Mucosa of descending colon (tissue), 3 donors: ENCODE results near the gene CADPS2. TPM values are rescaled to one million over a fixed set of nuclear protein-coding genes. Genes with fewer than 3 reads are reported as not detected.

Experiments
- ATAC-seq: fragments of 200-7000 bp; cut with Tn5 transposase; one replicate; pipeline ENCODE4 v1.9.1; 2020; ENCODE audit warnings: mild to moderate bottlenecking, moderate library complexity
- DNase-seq, 3 donors: peaks; one replicate each; pipeline ENCODE4 v3.0.0-alpha.2; 2020
- H3K36me3 ChIP-seq: fragments of 200-600 bp; one replicate; pipeline ENCODE4 v1.8.0; 2021; ENCODE audit warnings: low read depth, mild to moderate bottlenecking
- H3K4me1 ChIP-seq: fragments of 200-600 bp; one replicate; pipeline ENCODE4 v1.8.0; 2021; ENCODE audit warnings: low read depth, mild to moderate bottlenecking
- H3K4me3 ChIP-seq: fragments of 200-600 bp; one replicate; pipeline ENCODE4 v1.8.0; 2021; ENCODE audit warnings: mild to moderate bottlenecking
- H3K9me3 ChIP-seq: fragments of 200-600 bp; one replicate; pipeline ENCODE4 v1.8.0; 2021; ENCODE audit warnings: mild to moderate bottlenecking
- intact Hi-C, 2 donors: fragments of 100-400 bp; cut with DNase I in 1 of 2; cut with micrococcal nuclease in 1 of 2; formaldehyde crosslinking; loops; one replicate each; pipeline versions ENCODE4 v1.11.0 to v1.11.1; 2022; cut with DNase I, micrococcal nuclease
- total RNA-seq, 3 donors: library from RNA; stranded (reverse); fragmentation: NEBNext Ultra II Directional in 2 of 3; extraction: Animal tissue kit (Norgen Biotek cat#: 25700) in 2 of 3; gene quantifications; one replicate each; pipeline versions ENCODE4 v1.2.1 to v1.2.4, GENCODE V29; 2021 to 2023
- TF ChIP-seq, protein P1 (sequence below): fragments of 200-600 bp; IDR thresholded peaks from one replicate; pipeline ENCODE4 v1.8.0; 2022; ENCODE audit warnings: antibody characterized with exemption, mild to moderate bottlenecking
- donor health status: DM: no; HTN: no; CAD: no; lungs with moderate emphysema.
- donor health status: DM: no; HTN: no; CAD: no.
- donor health status: DM: no; HTN: yes; CAD: no.

CADPS2 gene
- total RNA-seq, 3 donors from 2014 or later = 11.3 to 12.7 (median 11.7) TPM

GRCh38 chr7:122831436-122831835 is 54.8 kb downstream of the CADPS2 start:
- DNase-seq = no peak
- H3K9me3 ChIP-seq = no peaks in the 10 kb centered on the region
- TF ChIP-seq, protein P1, sequence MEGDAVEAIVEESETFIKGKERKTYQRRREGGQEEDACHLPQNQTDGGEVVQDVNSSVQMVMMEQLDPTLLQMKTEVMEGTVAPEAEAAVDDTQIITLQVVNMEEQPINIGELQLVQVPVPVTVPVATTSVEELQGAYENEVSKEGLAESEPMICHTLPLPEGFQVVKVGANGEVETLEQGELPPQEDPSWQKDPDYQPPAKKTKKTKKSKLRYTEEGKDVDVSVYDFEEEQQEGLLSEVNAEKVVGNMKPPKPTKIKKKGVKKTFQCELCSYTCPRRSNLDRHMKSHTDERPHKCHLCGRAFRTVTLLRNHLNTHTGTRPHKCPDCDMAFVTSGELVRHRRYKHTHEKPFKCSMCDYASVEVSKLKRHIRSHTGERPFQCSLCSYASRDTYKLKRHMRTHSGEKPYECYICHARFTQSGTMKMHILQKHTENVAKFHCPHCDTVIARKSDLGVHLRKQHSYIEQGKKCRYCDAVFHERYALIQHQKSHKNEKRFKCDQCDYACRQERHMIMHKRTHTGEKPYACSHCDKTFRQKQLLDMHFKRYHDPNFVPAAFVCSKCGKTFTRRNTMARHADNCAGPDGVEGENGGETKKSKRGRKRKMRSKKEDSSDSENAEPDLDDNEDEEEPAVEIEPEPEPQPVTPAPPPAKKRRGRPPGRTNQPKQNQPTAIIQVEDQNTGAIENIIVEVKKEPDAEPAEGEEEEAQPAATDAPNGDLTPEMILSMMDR = no peak
- ATAC-seq = no peak
- no peak overlapping the region for H3K4me3 ChIP-seq
- H3K36me3 ChIP-seq = no peaks in the 10 kb centered on the region
- intact Hi-C loops = no loop called here
- H3K4me1 ChIP-seq = no peaks in the 10 kb centered on the region

DNA sequence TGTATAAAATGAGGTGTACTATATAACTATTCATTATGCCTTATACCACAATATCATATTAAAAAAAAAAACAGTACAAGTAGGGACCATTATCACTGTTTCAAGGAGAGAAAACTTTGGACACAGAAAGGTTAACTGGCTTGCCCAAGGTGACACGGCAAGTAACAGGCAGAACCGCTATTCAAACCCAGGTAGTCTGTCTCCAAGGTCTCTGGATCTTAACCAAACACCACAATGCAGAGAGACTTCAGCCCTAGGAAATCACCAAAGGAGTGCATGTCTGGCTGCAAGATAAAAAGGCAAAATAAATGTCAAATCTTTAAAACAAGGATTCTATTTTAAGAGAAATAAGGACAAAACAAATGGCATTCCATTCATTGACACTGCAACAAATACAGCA is 56.3 kb downstream of the CADPS2 start:
- no peaks in the 10 kb centered on the region for H3K9me3 ChIP-seq
- H3K36me3 ChIP-seq = no peaks in the 10 kb centered on the region
- ATAC-seq (no peak), DNase-seq (no peak)
- TF ChIP-seq, protein P1 = no peak
- no peaks in the 10 kb centered on the region for H3K4me1 ChIP-seq
- no peak overlapping the region for H3K4me3 ChIP-seq
- intact Hi-C loops = no loop called here

DNA sequence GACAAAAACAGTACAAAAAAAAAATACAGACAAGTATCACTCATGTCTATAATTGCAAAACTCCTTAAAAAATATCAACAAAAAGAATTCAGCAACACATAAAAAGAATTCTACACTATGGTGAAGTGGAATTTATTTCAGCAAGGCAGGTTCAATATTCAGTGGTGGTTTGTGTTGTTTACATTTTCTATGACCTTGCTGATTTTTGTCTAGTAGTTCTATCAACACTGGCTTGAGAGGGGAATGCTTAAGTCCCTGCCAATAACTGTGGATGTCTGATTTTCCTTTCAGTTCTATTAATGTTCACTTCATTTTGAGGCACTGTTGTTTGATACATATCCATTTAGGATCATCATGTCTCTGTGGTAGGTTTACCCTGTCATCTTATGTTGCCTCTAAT is 58.5 kb downstream of the CADPS2 start:
- no peaks in the 10 kb centered on the region for H3K36me3 ChIP-seq
- no peak overlapping the region for H3K4me3 ChIP-seq
- H3K4me1 ChIP-seq = no peaks in the 10 kb centered on the region
- TF ChIP-seq, protein P1 = no peak
- no peak for ATAC-seq
- DNase-seq = no peak
- H3K9me3 ChIP-seq = no peaks in the 10 kb centered on the region
- intact Hi-C loops = no loop called here

DNA sequence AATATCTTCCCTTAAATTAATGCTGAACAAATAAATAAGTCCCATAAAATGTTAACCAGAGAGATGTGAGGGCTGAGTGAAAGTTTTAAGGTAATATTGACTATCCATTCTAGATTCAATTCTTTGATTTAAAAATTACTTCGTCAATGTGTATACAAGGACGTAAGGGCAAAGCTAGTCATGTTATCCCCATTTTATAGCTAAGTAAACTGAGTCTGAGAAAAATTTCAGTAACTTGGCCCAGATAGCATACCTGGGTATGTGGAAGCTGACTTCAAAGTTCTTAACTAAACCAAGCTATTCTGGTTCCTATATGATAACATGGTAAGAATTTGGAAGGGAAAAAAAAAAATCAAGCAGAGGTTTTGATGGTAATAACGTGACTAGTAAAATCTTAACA is 72.4 kb downstream of the CADPS2 start:
- ATAC-seq (no peak), DNase-seq (no peak)
- Histone ChIP-seq H3K36me3 (no peaks in the 10 kb centered on the region), H3K4me3 (no peak overlapping the region), H3K4me1 (no peaks in the 10 kb centered on the region), H3K9me3 (no peaks in the 10 kb centered on the region)
- intact Hi-C loops = loop anchor here in 1 of 2 donors (5.0 kb wide), 1 partner anchor 303 kb away; no protein-coding TSS in a partner anchor
- TF ChIP-seq, protein P1 = no peak

- TF ChIP-seq, protein P1 = no peak
- H3K4me1 ChIP-seq = no peaks in the 10 kb centered on the region
- no peak for DNase-seq
- no peaks in the 10 kb centered on the region for H3K36me3 ChIP-seq
- H3K9me3 ChIP-seq = no peaks in the 10 kb centered on the region
- intact Hi-C loops = no loop called here
- H3K4me3 ChIP-seq = no peak overlapping the region
- ATAC-seq = no peak
Observed at GRCh38 chr7:122803851-122804250, 82.4 kb downstream of the CADPS2 start.

- DNase-seq = peak in 1 of 3 donors; percentile 8
- H3K9me3 ChIP-seq = no peaks in the 10 kb centered on the region
- intact Hi-C loops = no loop called here
- H3K36me3 ChIP-seq = no peaks in the 10 kb centered on the region
- no peak for ATAC-seq
- H3K4me1 ChIP-seq = no peaks in the 10 kb centered on the region
- TF ChIP-seq, protein P1 = no peak
- no peak overlapping the region for H3K4me3 ChIP-seq
Observed at GRCh38 chr7:122803323-122803722, 82.9 kb downstream of the CADPS2 start.
